Measurements from ENCODE around the gene TPD52L2. TPM values are rescaled to one million over a fixed set of nuclear protein-coding genes. Genes with fewer than 3 reads are reported as not detected.
"Not testable (repeated sequence)": the region's sequence is repeated elsewhere in the genome, so short reads cannot be mapped to it uniquely, and the experiment has no call there.

Gene TPD52L2
- polyA plus RNA-seq, 3 donors = 34.8 to 109 (median 88.8) TPM

GRCh38 chr20:63911176-63911575, 46.1 kb downstream of the TPD52L2 start:
- WGBS, 3 donors = 32 to 51% (median 49%) methylated on average over 12 of the region's 12 CpGs

DNA sequence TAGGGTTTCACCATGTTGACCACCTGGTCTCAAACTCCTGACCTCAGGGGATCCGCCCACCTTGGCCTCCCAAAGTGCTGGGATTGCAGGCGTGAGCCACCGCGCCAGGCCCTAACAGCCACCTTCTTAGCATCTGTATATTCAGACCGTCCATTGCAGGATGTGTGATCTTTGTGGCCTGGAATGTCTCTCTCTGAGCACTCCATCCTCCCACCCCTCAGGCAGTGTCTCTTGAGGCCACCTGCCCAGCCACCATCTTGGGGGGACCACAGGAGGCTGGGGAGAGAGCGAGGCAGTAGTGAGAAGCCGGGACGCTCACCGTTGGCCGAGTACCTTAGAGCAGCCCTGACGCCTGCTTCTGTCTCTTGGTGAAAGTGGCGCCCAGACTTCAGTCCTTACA, 48.7 kb downstream of the TPD52L2 start:
- 96 to 98% (median 97%) methylated on average over 12 of the region's 12 CpGs for WGBS, 3 donors
- no peak overlapping the region for H3K27ac ChIP-seq (ENCODE audit: low read depth, low read length)

More at GRCh38 chr20:63911176-63911575, 46.1 kb downstream of the TPD52L2 start:
- H3K27ac ChIP-seq (ENCODE audit: low read depth, low read length) = no peak overlapping the region

- 55 to 96% (median 86%) methylated on average over 6 of the region's 6 CpGs for WGBS, 3 donors
- H3K27ac ChIP-seq (ENCODE audit: low read depth, low read length) = no peak overlapping the region
Observed at GRCh38 chr20:63915471-63915870, 50.4 kb downstream of the TPD52L2 start.

- WGBS, 3 donors = 93 to 94% (median 94%) methylated on average over 8 of the region's 8 CpGs
- not testable (repeated sequence) for H3K27ac ChIP-seq (ENCODE audit: low read depth, low read length)
Observed at GRCh38 chr20:63916371-63916939, 51.4 kb downstream of the TPD52L2 start.

DNA sequence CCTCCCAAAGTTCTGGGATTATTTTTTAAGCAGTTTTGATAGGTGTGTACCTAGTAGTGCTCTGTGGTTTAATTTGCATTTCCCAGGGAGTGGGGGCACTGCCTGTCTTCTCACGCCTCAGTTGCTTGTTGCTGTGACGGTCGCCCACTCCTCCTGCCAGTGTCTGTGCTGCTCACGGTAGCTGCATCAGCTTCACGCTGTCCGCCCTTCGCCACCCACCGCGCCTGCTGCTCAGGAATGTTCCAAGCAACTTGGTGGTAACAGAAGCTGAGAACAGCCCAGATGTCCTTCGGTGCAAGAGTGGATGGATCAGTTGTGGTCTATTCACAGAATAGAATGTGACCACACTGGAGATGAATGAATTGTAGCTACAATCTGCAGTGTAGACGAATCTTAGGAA, 52.7 kb downstream of the TPD52L2 start:
- WGBS, 3 donors = 87 to 93% (median 93%) methylated on average over 11 of the region's 11 CpGs
- no peak overlapping the region for H3K27ac ChIP-seq (ENCODE audit: low read depth, low read length)

DNA sequence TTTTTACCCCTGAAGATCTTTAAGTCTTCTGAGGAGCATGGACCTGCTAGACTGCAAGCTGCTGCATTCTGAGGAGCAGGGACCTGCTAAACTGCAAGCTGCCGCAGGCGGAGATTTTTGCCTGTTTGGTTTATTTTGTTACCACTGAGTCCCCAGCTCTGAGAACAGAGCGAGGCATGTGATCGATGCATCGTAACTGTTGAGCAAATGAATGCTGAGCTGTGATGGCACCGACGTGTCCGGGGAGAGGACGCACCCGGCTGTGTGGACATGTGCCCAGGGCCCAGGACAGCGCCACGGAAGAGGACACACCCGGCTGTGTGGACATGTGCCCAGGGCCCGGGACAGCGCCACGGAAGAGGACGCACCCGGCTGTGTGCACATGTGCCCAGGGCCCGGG, 54.1 kb downstream of the TPD52L2 start:
- WGBS, 3 donors = 88 to 96% (median 92%) methylated on average over 13 to 19 of the region's 19 CpGs
- H3K27ac ChIP-seq (ENCODE audit: low read depth, low read length) = no peak overlapping the region

- no peak overlapping the region for H3K27ac ChIP-seq (ENCODE audit: low read depth, low read length)
- 91 to 96% (median 95%) methylated on average over 23 of the region's 23 CpGs for WGBS, 3 donors
Observed at GRCh38 chr20:63920226-63920625, 55.2 kb downstream of the TPD52L2 start.

- 68 to 77% (median 75%) methylated on average over 8 of the region's 8 CpGs for WGBS, 3 donors
- H3K27ac ChIP-seq (ENCODE audit: low read depth, low read length) = no peak overlapping the region
Observed at GRCh38 chr20:63923651-63924050, 58.6 kb downstream of the TPD52L2 start.

GRCh38 chr20:63924241-63924640, 59.2 kb downstream of the TPD52L2 start:
- 75 to 79% (median 77%) methylated on average over 9 of the region's 9 CpGs for WGBS, 3 donors
- no peak overlapping the region for H3K27ac ChIP-seq (ENCODE audit: low read depth, low read length)

GRCh38 chr20:63926298-63926697, 61.2 kb downstream of the TPD52L2 start:
- 64 to 78% (median 77%) methylated on average over 8 of the region's 8 CpGs for WGBS, 3 donors
- no peak overlapping the region for H3K27ac ChIP-seq (ENCODE audit: low read depth, low read length)

DNA sequence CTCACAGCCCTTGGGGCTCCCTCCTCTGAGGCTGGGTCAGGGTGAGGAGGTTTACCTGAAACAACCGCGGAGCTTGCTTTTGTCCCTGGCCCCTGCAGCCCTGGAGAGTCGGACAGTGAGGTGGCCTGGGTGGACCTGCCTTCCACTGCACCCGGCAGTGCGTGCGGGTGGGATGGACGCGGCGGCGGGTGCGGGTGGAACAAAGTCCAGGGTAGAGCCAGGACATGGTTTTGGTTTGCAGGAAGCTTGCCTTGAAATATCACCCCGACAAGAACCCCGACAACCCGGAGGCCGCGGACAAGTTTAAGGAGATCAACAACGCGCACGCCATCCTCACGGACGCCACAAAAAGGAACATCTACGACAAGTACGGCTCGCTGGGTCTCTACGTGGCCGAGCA, 64.0 kb downstream of the TPD52L2 start:
- no peak overlapping the region for H3K27ac ChIP-seq (ENCODE audit: low read depth, low read length)
- WGBS, 3 donors = 95 to 97% (median 97%) methylated on average over 26 of the region's 26 CpGs

- not testable (repeated sequence) for H3K27ac ChIP-seq (ENCODE audit: low read depth, low read length)
- 96 to 97% (median 96%) methylated on average over 31 of the region's 31 CpGs for WGBS, 3 donors
Observed at GRCh38 chr20:63929473-63929883, 64.4 kb downstream of the TPD52L2 start.

DNA sequence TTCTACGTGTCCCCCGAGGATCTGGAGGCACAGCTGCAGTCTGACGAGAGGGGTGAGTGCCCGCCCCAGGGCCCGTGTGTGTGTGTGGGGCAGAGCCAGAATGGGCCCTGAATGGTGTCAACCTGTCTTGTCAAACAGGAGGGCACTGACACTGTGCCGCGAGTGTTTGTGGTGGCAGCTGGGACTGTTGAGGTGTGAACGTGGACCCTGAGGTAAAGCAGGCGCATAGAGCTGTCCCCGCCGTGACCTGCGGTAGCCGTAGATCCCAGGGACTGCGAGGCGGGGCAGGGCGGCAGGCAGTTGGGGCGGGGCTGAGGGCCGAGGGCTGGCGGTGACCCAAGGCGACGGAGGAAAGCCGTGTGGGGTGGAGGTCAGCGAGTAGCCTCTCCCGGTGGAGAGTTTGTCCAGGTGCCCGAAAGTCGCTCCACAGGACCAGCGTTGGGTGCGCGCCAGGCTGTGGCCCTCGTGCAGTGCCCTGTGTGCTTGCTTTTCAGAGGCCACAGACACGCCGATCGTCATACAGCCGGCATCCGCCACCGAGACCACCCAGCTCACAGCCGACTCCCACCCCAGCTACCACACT, 66.0 kb downstream of the TPD52L2 start:
- 81 to 92% (median 90%) methylated on average over 37 of the region's 37 CpGs for WGBS, 3 donors
- no peak overlapping the region for H3K27ac ChIP-seq (ENCODE audit: low read depth, low read length)

GRCh38 chr20:63931735-63932134, 66.7 kb downstream of the TPD52L2 start:
- 91 to 97% (median 95%) methylated on average over 19 of the region's 19 CpGs for WGBS, 3 donors
- H3K27ac ChIP-seq (ENCODE audit: low read depth, low read length) = no peak overlapping the region

DNA sequence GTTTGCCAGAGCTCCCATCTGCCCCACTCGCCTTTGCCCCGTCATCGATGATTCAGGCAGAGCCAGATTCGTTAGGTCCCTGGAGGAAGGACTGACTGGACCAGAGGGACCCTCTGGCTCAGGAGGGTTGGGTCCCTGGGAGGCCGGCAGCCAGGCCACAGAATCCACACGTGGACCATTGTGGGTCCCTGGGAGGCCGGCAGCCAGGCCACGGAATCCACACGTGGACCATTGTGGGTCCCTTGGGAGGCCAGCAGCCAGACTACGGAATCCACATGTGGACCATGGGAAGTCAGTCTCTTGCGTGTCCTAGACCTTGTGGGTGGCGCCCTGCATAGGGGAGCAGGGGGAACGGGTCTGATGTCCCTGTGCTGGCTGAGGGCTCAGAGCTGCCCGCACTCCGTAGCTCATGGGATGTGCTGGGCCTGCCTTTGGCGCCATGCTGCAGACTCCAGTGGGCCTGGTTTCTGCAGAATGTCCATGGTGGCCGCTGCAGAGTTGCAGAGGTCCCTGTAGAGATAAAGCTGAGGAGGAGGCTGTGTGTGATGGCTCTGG, 67.6 kb downstream of the TPD52L2 start:
- WGBS, 3 donors = 91 to 92% (median 92%) methylated on average over 17 of the region's 17 CpGs
- no peak overlapping the region for H3K27ac ChIP-seq (ENCODE audit: low read depth, low read length)

DNA sequence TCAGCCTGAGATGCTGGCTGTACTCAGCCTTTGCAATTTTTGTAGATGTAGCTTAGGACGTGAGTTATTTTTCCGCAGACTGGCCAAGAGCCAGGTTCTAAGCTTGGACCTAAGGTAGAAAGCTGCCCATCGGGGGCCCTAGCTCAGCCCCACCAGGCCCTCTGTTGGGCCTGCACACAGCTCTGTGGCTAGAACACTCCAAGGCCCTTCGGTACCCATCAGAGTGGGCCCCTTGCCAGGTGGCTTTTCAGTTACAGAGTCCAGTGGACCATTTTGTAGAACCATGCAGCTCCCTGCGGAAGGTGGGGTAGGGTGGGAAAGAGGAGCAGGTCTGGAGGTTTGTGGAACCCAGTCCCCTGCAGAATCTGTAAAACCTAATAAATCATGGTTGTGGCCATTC, 68.6 kb downstream of the TPD52L2 start:
- no peak overlapping the region for H3K27ac ChIP-seq (ENCODE audit: low read depth, low read length)
- 84 to 88% (median 86%) methylated on average over 5 of the region's 5 CpGs for WGBS, 3 donors

- WGBS, 3 donors = 84 to 86% (median 84%) methylated on average over 37 of the region's 37 CpGs
- H3K27ac ChIP-seq (ENCODE audit: low read depth, low read length) = no peak overlapping the region
Observed at GRCh38 chr20:63934271-63935068, 69.4 kb downstream of the TPD52L2 start.

- WGBS, 3 donors = 94 to 95% (median 94%) methylated on average over 9 of the region's 9 CpGs
- H3K27ac ChIP-seq (ENCODE audit: low read depth, low read length) = no peak overlapping the region
Observed at GRCh38 chr20:63935447-63935846, 70.4 kb downstream of the TPD52L2 start.

GRCh38 chr20:63937596-63937995, 72.5 kb downstream of the TPD52L2 start:
- WGBS, 3 donors = 84 to 87% (median 86%) methylated on average over 14 of the region's 14 CpGs
- no peak overlapping the region for H3K27ac ChIP-seq (ENCODE audit: low read depth, low read length)
